ENCODE results near the gene KLK15.

The KLK15 gene, protein sequence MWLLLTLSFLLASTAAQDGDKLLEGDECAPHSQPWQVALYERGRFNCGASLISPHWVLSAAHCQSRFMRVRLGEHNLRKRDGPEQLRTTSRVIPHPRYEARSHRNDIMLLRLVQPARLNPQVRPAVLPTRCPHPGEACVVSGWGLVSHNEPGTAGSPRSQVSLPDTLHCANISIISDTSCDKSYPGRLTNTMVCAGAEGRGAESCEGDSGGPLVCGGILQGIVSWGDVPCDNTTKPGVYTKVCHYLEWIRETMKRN

GRCh38 chr19:50833117-50833801 is at the start of gene KLK15:
KLK15 (minus strand) TSS chr19:50833574; CDS start chr19:50831492, 2,082 bp downstream.
- Mint-ChIP-seq H3K9me3 (no peaks in the 10 kb centered on the region), H3K36me3 (ENCODE audit: low read depth) (no peaks in the 10 kb centered on the region), H3K4me1 (ENCODE audit: low read depth) (peaks cover 12% of the 10 kb centered on the region), H3K27ac (no peak within 1 kb of the TSS), H3K4me3 (no peak within 1 kb of the TSS), H3K27me3 (ENCODE audit: low read depth) (peaks cover 28% of the 10 kb centered on the region)
- no peak for DNase-seq (ENCODE audit: low spot score)

- Mint-ChIP-seq H3K4me1 (ENCODE audit: low read depth) (no peaks in the 10 kb centered on the region), H3K27ac (no peak overlapping the region), H3K36me3 (ENCODE audit: low read depth) (no peaks in the 10 kb centered on the region), H3K9me3 (no peaks in the 10 kb centered on the region), H3K27me3 (ENCODE audit: low read depth) (peaks cover 21% of the 10 kb centered on the region), H3K4me3 (no peak overlapping the region)
- no peak for DNase-seq (ENCODE audit: low spot score)
Measured at GRCh38 chr19:50882188-50882587, 48.8 kb upstream of the KLK15 start.

DNA sequence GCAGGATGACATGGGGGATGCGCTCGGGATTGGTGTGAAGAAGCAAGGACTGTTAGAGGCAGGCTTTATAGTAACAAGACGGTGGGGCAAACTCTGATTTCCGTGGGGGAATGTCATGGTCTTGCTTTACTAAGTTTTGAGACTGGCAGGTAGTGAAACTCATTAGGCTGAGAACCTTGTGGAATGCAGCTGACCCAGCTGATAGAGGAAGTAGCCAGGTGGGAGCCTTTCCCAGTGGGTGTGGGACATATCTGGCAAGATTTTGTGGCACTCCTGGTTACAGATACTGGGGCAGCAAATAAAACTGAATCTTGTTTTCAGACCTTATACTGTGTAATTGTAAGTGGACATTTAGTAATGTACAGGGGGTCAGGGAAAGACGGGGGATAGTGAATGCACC is 46.9 kb upstream of the KLK15 start:
- Mint-ChIP-seq H3K27ac (no peak overlapping the region), H3K9me3 (no peaks in the 10 kb centered on the region), H3K27me3 (ENCODE audit: low read depth) (peaks cover 14% of the 10 kb centered on the region), H3K4me3 (no peak overlapping the region), H3K36me3 (ENCODE audit: low read depth) (no peaks in the 10 kb centered on the region), H3K4me1 (ENCODE audit: low read depth) (no peaks in the 10 kb centered on the region)
- no peak for DNase-seq (ENCODE audit: low spot score)

DNA sequence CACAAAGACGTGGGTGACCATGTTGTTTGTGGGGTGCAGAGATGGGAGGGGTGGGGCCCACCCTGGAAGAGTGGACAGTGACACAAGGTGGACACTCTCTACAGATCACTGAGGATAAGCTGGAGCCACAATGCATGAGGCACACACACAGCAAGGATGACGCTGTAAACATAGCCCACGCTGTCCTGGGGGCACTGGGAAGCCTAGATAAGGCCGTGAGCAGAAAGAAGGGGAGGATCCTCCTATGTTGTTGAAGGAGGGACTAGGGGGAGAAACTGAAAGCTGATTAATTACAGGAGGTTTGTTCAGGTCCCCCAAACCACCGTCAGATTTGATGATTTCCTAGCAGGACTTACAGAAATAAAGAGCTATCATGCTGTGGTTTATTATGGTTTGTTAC is 45.5 kb upstream of the KLK15 start:
- no peaks in the 10 kb centered on the region for H3K36me3 Mint-ChIP-seq (ENCODE audit: low read depth)
- H3K4me1 Mint-ChIP-seq (ENCODE audit: low read depth): no peaks in the 10 kb centered on the region
- H3K27me3 Mint-ChIP-seq (ENCODE audit: low read depth): peaks cover 11% of the 10 kb centered on the region
- no peak overlapping the region for H3K27ac Mint-ChIP-seq
- no peak for DNase-seq (ENCODE audit: low spot score)
- H3K4me3 Mint-ChIP-seq: no peak overlapping the region
- H3K9me3 Mint-ChIP-seq: no peaks in the 10 kb centered on the region

DNA sequence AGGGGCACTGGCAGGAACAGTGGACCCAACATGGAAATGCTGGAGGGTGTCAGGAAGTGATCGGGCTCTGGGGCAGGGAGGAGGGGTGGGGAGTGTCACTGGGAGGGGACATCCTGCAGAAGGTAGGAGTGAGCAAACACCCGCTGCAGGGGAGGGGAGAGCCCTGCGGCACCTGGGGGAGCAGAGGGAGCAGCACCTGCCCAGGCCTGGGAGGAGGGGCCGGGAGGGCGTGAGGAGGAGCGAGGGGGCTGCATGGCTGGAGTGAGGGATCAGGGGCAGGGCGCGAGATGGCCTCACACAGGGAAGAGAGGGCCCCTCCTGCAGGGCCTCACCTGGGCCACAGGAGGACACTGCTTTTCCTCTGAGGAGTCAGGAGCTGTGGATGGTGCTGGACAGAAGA is 44.0 kb upstream of the KLK15 start:
- Mint-ChIP-seq H3K4me3 (no peak overlapping the region), H3K36me3 (ENCODE audit: low read depth) (no peaks in the 10 kb centered on the region), H3K9me3 (no peaks in the 10 kb centered on the region), H3K4me1 (ENCODE audit: low read depth) (no peaks in the 10 kb centered on the region), H3K27me3 (ENCODE audit: low read depth) (peaks cover 11% of the 10 kb centered on the region), H3K27ac (no peak overlapping the region)
- no peak for DNase-seq (ENCODE audit: low spot score)

DNA sequence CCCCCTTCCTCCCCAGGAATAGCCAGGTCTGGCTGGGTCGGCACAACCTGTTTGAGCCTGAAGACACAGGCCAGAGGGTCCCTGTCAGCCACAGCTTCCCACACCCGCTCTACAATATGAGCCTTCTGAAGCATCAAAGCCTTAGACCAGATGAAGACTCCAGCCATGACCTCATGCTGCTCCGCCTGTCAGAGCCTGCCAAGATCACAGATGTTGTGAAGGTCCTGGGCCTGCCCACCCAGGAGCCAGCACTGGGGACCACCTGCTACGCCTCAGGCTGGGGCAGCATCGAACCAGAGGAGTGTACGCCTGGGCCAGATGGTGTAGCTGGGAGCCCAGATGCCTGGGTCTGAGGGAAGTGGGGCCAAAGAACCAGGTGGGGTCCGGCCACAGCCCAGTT is 43.1 kb upstream of the KLK15 start:
- Mint-ChIP-seq H3K36me3 (ENCODE audit: low read depth) (no peaks in the 10 kb centered on the region), H3K9me3 (no peaks in the 10 kb centered on the region), H3K4me3 (no peak overlapping the region), H3K27me3 (ENCODE audit: low read depth) (peaks cover 14% of the 10 kb centered on the region), H3K27ac (no peak overlapping the region), H3K4me1 (ENCODE audit: low read depth) (no peaks in the 10 kb centered on the region)
- no peak for DNase-seq (ENCODE audit: low spot score)

DNA sequence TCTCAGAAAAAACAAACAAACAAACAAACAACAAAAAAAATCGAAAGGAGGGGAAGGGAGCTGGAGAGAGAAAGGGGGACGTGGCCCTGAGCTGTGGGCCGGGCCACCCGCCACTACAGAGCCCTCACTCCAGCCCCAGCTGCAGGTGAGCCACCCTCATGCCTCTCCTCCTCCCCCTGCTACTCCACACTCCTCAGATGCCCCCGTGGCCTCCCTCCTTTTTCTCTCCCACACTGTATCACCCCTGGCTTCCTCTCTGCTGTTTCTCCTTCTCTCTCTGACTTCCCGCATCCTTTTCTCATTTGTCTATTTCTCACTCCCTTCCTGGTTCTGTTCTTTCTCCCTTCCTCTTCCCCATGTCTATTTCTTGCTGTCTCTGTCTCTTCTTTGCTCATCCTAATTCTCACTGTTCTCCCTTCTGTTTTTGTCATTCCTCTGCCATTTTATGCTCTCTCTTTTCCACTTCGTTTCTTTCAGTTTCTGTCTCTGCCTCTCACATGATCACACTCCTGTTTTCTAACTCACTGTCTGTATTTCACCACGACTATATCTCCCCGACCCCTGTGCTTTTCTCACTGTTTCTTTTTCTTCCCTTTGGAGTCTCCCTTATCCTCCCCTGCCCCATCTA is 42.5 kb upstream of the KLK15 start:
- DNase-seq (ENCODE audit: low spot score): no peak
- Mint-ChIP-seq H3K27me3 (ENCODE audit: low read depth) (peaks cover 20% of the 10 kb centered on the region), H3K4me1 (ENCODE audit: low read depth) (no peaks in the 10 kb centered on the region), H3K4me3 (no peak overlapping the region), H3K36me3 (ENCODE audit: low read depth) (no peaks in the 10 kb centered on the region), H3K9me3 (no peaks in the 10 kb centered on the region), H3K27ac (no peak overlapping the region)

- peaks cover 17% of the 10 kb centered on the region for H3K27me3 Mint-ChIP-seq (ENCODE audit: low read depth)
- H3K36me3 Mint-ChIP-seq (ENCODE audit: low read depth): no peaks in the 10 kb centered on the region
- no peak overlapping the region for H3K4me3 Mint-ChIP-seq
- H3K27ac Mint-ChIP-seq: no peak overlapping the region
- DNase-seq (ENCODE audit: low spot score): no peak
- no peaks in the 10 kb centered on the region for H3K9me3 Mint-ChIP-seq
- no peaks in the 10 kb centered on the region for H3K4me1 Mint-ChIP-seq (ENCODE audit: low read depth)
Measured at GRCh38 chr19:50874211-50874610, 40.8 kb upstream of the KLK15 start.

GRCh38 chr19:50873056-50873455 is 39.7 kb upstream of the KLK15 start, which contains the start of gene KLK2:
KLK2 (plus strand) TSS chr19:50873439; CDS start chr19:50873474, 35 bp downstream.
- no peak within 1 kb of the TSS for H3K4me3 Mint-ChIP-seq
- peaks cover 16% of the 10 kb centered on the region for H3K27me3 Mint-ChIP-seq (ENCODE audit: low read depth)
- H3K27ac Mint-ChIP-seq: no peak within 1 kb of the TSS

DNA sequence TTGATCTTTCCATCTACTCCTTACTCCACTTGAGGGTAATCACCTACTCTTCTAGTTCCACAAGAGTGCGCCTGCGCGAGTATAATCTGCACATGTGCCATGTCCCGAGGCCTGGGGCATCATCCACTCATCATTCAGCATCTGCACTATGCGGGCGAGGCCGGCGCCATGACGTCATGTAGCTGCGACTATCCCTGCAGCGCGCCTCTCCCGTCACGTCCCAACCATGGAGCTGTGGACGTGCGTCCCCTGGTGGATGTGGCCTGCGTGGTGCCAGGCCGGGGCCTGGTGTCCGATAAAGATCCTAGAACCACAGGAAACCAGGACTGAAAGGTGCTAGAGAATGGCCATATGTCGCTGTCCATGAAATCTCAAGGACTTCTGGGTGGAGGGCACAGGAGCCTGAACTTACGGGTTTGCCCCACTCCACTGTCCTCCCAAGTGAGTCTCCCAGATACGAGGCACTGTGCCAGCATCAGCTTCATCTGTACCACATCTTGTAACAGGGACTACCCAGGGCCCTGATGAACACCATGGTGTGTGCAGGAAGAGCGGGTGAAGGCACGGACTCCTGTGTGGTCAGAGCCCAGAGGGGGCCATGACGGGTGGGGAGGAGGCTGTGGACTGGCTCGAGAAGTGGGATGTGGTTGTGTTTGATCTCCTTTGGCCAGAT is 37.2 kb upstream of the KLK15 start:
- no peaks in the 10 kb centered on the region for H3K36me3 Mint-ChIP-seq (ENCODE audit: low read depth)
- H3K9me3 Mint-ChIP-seq: no peaks in the 10 kb centered on the region
- H3K27ac Mint-ChIP-seq: no peak overlapping the region
- no peaks in the 10 kb centered on the region for H3K4me1 Mint-ChIP-seq (ENCODE audit: low read depth)
- peaks cover 26% of the 10 kb centered on the region for H3K27me3 Mint-ChIP-seq (ENCODE audit: low read depth)
- DNase-seq (ENCODE audit: low spot score): peak; percentile 5
- H3K4me3 Mint-ChIP-seq: no peak overlapping the region

More at GRCh38 chr19:50873056-50873455, 39.7 kb upstream of the KLK15 start, which contains the start of gene KLK2:
- Mint-ChIP-seq H3K4me1 (ENCODE audit: low read depth) (no peaks in the 10 kb centered on the region), H3K9me3 (no peaks in the 10 kb centered on the region), H3K36me3 (ENCODE audit: low read depth) (no peaks in the 10 kb centered on the region)
- no peak for DNase-seq (ENCODE audit: low spot score)

DNA sequence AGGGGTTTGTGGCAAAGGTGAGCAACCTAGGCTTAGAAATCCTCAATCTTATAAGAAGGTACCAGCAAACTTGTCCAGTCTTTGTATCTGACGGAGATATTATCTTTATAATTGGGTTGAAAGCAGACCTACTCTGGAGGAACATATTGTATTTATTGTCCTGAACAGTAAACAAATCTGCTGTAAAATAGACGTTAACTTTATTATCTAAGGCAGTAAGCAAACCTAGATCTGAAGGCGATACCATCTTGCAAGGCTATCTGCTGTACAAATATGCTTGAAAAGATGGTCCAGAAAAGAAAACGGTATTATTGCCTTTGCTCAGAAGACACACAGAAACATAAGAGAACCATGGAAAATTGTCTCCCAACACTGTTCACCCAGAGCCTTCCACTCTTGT is 36.1 kb upstream of the KLK15 start:
- Mint-ChIP-seq H3K36me3 (ENCODE audit: low read depth) (no peaks in the 10 kb centered on the region), H3K9me3 (no peaks in the 10 kb centered on the region), H3K4me1 (ENCODE audit: low read depth) (no peaks in the 10 kb centered on the region), H3K27me3 (ENCODE audit: low read depth) (peaks cover 30% of the 10 kb centered on the region), H3K27ac (no peak overlapping the region), H3K4me3 (no peak overlapping the region)
- DNase-seq (ENCODE audit: low spot score): no peak

- H3K27me3 Mint-ChIP-seq (ENCODE audit: low read depth): peaks cover 19% of the 10 kb centered on the region
- no peaks in the 10 kb centered on the region for H3K9me3 Mint-ChIP-seq
- H3K4me3 Mint-ChIP-seq: no peak overlapping the region
Measured at GRCh38 chr19:50861496-50862286, 28.3 kb upstream of the KLK15 start.

GRCh38 chr19:50861010-50861409 is 27.6 kb upstream of the KLK15 start:
- no peaks in the 10 kb centered on the region for H3K4me1 Mint-ChIP-seq (ENCODE audit: low read depth)
- H3K4me3 Mint-ChIP-seq: no peak overlapping the region
- H3K36me3 Mint-ChIP-seq (ENCODE audit: low read depth): no peaks in the 10 kb centered on the region
- peaks cover 14% of the 10 kb centered on the region for H3K27me3 Mint-ChIP-seq (ENCODE audit: low read depth)
- H3K27ac Mint-ChIP-seq: no peak overlapping the region
- DNase-seq (ENCODE audit: low spot score): no peak
- H3K9me3 Mint-ChIP-seq: no peaks in the 10 kb centered on the region

More at GRCh38 chr19:50861496-50862286, 28.3 kb upstream of the KLK15 start:
- no peaks in the 10 kb centered on the region for H3K4me1 Mint-ChIP-seq (ENCODE audit: low read depth)
- DNase-seq (ENCODE audit: low spot score): no peak
- no peaks in the 10 kb centered on the region for H3K36me3 Mint-ChIP-seq (ENCODE audit: low read depth)
- H3K27ac Mint-ChIP-seq: no peak overlapping the region

Data from T-helper 2 cell treated with Interferon-gamma antibody and Interleukin-4, amounts not matched to agents 5 μg/mL and 100 μg/mL, for 36 hours (primary cell).